Activated CD4-positive, alpha-beta memory T cell treated with anti-CD3 and anti-CD28 coated beads, Interleukin-2, amount 10 ng/mL, durations not matched to agents 7 days and 5 days (primary cell): ENCODE measurements around the gene ABCG1. TPM values are rescaled to one million over a fixed set of nuclear protein-coding genes. Genes with fewer than 3 reads are reported as not detected.
A peak's percentile ranks its signal among the peaks of the same experiment; 100 is the strongest.
"Not testable (repeated sequence)": the region's sequence is repeated elsewhere in the genome, so short reads cannot be mapped to it uniquely, and the experiment has no call there.

Experiments used
- CTCF ChIA-PET: fragments of 350-600 bp; sonication (Branson Sonifier 250); formaldehyde crosslinking; loops from one replicate; lab custom pipeline; 2021; ENCODE audit warnings: antibody characterized with exemption, inconsistent platforms; lab: Charles Lee
- POLR2A ChIA-PET: fragments of 350-600 bp; sonication (Branson Sonifier 250); formaldehyde crosslinking; loops from one replicate; lab custom pipeline; 2021; ENCODE audit warnings: antibody characterized with exemption; lab: Charles Lee
- DNase-seq: peaks from one replicate; pipeline ENCODE4 v3.0.0-alpha.2; 2020
- H3K27ac Mint-ChIP-seq: one replicate; pipeline ENCODE4 v1.8.0; 2021; ENCODE audit warnings: mild to moderate bottlenecking, mixed read lengths
- H3K27me3 Mint-ChIP-seq: one replicate; pipeline ENCODE4 v1.8.0; 2021; ENCODE audit warnings: mixed read lengths
- H3K36me3 Mint-ChIP-seq: one replicate; pipeline ENCODE4 v1.8.0; 2021; ENCODE audit warnings: low read depth, mixed read lengths
- H3K4me1 Mint-ChIP-seq: one replicate; pipeline ENCODE4 v1.8.0; 2021; ENCODE audit warnings: mixed read lengths
- H3K4me3 Mint-ChIP-seq: one replicate; pipeline ENCODE4 v1.8.0; 2021; ENCODE audit warnings: mild to moderate bottlenecking, mixed read lengths
- H3K9me3 Mint-ChIP-seq: one replicate; pipeline ENCODE4 v1.8.0; 2021; ENCODE audit warnings: mixed read lengths
- total RNA-seq, 2 experiments: library from RNA; stranded (reverse); gene quantifications; one replicate each; pipeline ENCODE4 v1.2.3, GENCODE V29; 2021

ABCG1 gene
- total RNA-seq, 2 experiments from 2014 or later = 23.7 to 25.3 TPM

DNA sequence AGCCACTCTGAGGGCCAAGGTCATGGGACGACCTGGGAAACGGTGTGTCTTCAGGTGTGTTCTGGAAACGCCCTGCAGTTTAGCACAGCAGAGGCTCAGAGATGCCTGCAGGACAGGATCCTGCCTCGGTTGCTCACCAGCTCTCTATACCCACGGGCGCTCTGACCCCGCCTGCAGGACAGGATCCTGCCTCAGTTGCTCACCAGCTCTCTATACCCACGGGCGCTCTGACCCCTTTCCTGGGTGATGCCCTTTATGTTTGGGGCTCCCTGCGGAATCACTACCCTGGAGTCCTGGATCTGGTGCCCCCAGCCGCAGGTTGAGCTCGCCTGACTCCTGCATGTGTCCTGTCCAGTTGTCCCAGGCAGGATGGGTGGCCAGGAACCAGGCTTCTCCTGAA, 63.8 kb downstream of the ABCG1 start:
- no peak for DNase-seq
- Mint-ChIP-seq H3K27me3 (no peaks in the 10 kb centered on the region), H3K27ac (no peak overlapping the region), H3K9me3 (no peaks in the 10 kb centered on the region), H3K36me3 (peaks cover 9% of the 10 kb centered on the region), H3K4me1 (no peaks in the 10 kb centered on the region), H3K4me3 (no peak overlapping the region)
- ChIA-PET POLR2A (no interaction called here), CTCF (no interaction called here)

DNA sequence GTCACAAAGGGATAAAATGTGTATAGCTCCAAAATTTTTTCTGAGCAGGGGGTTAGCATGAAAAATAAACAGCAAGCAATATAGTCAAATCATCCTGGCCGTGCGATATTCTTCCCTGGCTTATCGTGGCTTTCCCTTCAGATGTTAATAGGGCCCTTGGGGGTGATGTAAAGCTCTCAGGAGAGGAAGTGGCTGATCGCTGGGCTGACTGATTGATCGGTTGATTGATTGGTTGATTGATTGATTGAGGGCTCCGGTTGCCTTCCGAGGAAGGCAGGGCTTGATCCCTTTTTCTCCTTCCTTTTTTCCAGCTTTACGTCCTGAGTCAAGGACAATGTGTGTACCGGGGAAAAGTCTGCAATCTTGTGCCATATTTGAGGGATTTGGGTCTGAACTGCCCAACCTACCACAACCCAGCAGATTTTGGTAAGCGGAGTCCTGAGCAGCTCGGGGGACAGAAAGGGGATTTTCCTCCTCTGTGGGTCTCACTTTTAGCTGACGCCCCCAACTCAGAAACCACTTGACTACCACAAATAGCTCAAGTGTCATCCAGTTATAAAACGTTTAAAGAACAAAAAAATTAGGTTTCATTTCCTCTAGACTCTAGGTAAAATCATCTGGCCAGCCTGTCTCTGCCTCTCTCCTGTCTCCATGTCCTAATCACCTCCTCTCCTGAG, 66.8 kb downstream of the ABCG1 start:
- Mint-ChIP-seq H3K9me3 (peaks cover 2% of the 10 kb centered on the region), H3K4me3 (no peak overlapping the region), H3K27ac (no peak overlapping the region), H3K27me3 (no peaks in the 10 kb centered on the region), H3K36me3 (peaks cover 21% of the 10 kb centered on the region), H3K4me1 (no peaks in the 10 kb centered on the region)
- CTCF ChIA-PET = interaction anchor here (0.9 to 1.4 kb wide), 5 partner anchors 23 to 157 kb away, joined by 3 to 4 read pairs (median 3); no protein-coding TSS in a partner anchor
- DNase-seq = no peak
- POLR2A ChIA-PET = no interaction called here

- POLR2A ChIA-PET = no interaction called here
- CTCF ChIA-PET = interaction anchor here (1.2 kb wide), 1 partner anchor 146 kb away, joined by 3 read pairs; no protein-coding TSS in a partner anchor
- Mint-ChIP-seq H3K27me3 (no peaks in the 10 kb centered on the region), H3K36me3 (peaks cover 23% of the 10 kb centered on the region), H3K27ac (no peak overlapping the region), H3K4me1 (no peaks in the 10 kb centered on the region), H3K4me3 (no peak overlapping the region), H3K9me3 (peaks cover 2% of the 10 kb centered on the region)
- no peak for DNase-seq
Observed at GRCh38 chr21:42286416-42286815, 67.5 kb downstream of the ABCG1 start.

DNA sequence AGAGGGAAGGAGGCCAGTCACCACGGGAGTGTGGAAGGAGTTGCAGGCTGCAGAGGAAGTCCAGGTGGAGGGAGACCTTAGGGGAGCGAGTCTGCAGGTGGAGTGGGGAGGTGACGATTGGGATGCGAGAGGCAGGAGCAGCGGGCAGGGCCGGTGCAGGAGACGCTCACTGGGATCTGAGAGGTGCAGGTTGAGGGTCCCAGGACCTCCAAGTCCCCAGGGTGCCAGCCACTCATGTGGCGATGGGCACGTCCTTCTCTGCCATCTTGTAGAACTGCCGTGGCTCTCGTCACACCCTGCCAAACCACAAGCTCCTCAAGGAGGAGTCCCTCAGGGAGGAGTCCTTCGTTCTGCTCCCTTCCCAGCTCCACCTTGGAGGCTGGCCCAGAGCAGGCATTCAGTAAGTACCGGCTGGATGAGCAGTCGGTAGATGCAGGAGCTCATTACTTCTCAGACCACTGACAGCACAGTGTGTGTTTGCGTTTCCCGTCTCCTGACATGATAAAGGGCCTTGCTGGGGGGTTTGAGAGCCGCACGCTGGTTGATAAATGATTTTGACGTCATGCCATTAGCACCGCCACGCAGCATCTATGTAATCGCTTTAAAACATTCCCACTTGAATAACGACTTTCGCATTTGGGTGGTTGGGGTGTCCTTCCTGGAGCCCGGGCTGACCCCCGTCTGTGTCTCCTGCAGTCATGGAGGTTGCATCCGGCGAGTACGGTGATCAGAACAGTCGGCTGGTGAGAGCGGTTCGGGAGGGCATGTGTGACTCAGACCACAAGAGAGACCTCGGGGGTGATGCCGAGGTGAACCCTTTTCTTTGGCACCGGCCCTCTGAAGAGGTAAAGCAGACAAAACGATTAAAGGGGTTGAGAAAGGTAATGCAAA, 68.5 kb downstream of the ABCG1 start:
- CTCF ChIA-PET = no interaction called here
- POLR2A ChIA-PET = no interaction called here
- Mint-ChIP-seq H3K4me3 (no peak overlapping the region), H3K27ac (no peak overlapping the region), H3K9me3 (peaks cover 2% of the 10 kb centered on the region), H3K36me3 (peaks cover 23% of the 10 kb centered on the region), H3K27me3 (no peaks in the 10 kb centered on the region), H3K4me1 (no peaks in the 10 kb centered on the region)
- no peak for DNase-seq

DNA sequence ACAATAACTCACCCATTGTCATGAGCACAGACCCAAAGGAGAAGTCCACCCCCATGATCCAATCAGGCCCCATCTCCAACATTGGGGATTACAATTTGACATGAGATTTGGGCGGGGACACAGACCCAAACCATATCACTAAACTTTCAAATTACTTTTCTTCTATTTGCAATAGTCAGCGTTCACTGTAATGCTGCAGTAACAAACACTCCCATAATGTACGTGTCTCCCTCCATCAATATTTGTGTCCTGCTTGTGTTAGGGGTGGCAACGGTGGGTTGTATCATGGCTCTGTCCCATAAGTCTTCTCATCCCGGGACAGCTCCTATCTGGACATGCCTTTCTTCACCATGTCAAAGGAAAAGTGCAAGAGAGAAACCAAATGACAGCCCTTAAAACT, 70.0 kb downstream of the ABCG1 start:
- DNase-seq = no peak
- Mint-ChIP-seq H3K27me3 (no peaks in the 10 kb centered on the region), H3K36me3 (peaks cover 23% of the 10 kb centered on the region), H3K4me3 (no peak overlapping the region), H3K9me3 (peaks cover 2% of the 10 kb centered on the region), H3K27ac (no peak overlapping the region), H3K4me1 (no peaks in the 10 kb centered on the region)
- ChIA-PET POLR2A (no interaction called here), CTCF (no interaction called here)

GRCh38 chr21:42289926-42290325, 71.0 kb downstream of the ABCG1 start:
- ChIA-PET CTCF (interaction anchor here (1.4 kb wide), 1 partner anchor 31 kb away, joined by 7 read pairs; no protein-coding TSS in a partner anchor), POLR2A (no interaction called here)
- peaks cover 2% of the 10 kb centered on the region for H3K9me3 Mint-ChIP-seq
- no peak overlapping the region for H3K4me3 Mint-ChIP-seq
- no peaks in the 10 kb centered on the region for H3K4me1 Mint-ChIP-seq
- H3K27ac Mint-ChIP-seq = no peak overlapping the region
- H3K36me3 Mint-ChIP-seq = peaks cover 26% of the 10 kb centered on the region
- no peak for DNase-seq
- H3K27me3 Mint-ChIP-seq = no peaks in the 10 kb centered on the region

- peaks cover 29% of the 10 kb centered on the region for H3K36me3 Mint-ChIP-seq
- CTCF ChIA-PET = interaction anchor here (1.3 to 1.4 kb wide), 2 partner anchors 32 to 126 kb away, joined by 4 to 7 read pairs; no protein-coding TSS in a partner anchor
- H3K4me1 Mint-ChIP-seq = no peaks in the 10 kb centered on the region
- no peak for DNase-seq
- no peaks in the 10 kb centered on the region for H3K27me3 Mint-ChIP-seq
- H3K4me3 Mint-ChIP-seq = no peak overlapping the region
- H3K27ac Mint-ChIP-seq = peak overlapping the region; percentile 28
- H3K9me3 Mint-ChIP-seq = peaks cover 2% of the 10 kb centered on the region
- POLR2A ChIA-PET = no interaction called here
Observed at GRCh38 chr21:42290505-42290904, 71.6 kb downstream of the ABCG1 start.

GRCh38 chr21:42291003-42291750, 72.2 kb downstream of the ABCG1 start:
- ChIA-PET CTCF (interaction anchor here (1.3 to 1.4 kb wide), 2 partner anchors 33 to 127 kb away, joined by 4 to 7 read pairs; no protein-coding TSS in a partner anchor), POLR2A (no interaction called here)
- H3K4me3 Mint-ChIP-seq = no peak overlapping the region
- no peak overlapping the region for H3K27ac Mint-ChIP-seq
- H3K36me3 Mint-ChIP-seq = peaks cover 36% of the 10 kb centered on the region
- no peak for DNase-seq
- H3K9me3 Mint-ChIP-seq = peaks cover 2% of the 10 kb centered on the region
- H3K27me3 Mint-ChIP-seq = no peaks in the 10 kb centered on the region
- H3K4me1 Mint-ChIP-seq = no peaks in the 10 kb centered on the region

DNA sequence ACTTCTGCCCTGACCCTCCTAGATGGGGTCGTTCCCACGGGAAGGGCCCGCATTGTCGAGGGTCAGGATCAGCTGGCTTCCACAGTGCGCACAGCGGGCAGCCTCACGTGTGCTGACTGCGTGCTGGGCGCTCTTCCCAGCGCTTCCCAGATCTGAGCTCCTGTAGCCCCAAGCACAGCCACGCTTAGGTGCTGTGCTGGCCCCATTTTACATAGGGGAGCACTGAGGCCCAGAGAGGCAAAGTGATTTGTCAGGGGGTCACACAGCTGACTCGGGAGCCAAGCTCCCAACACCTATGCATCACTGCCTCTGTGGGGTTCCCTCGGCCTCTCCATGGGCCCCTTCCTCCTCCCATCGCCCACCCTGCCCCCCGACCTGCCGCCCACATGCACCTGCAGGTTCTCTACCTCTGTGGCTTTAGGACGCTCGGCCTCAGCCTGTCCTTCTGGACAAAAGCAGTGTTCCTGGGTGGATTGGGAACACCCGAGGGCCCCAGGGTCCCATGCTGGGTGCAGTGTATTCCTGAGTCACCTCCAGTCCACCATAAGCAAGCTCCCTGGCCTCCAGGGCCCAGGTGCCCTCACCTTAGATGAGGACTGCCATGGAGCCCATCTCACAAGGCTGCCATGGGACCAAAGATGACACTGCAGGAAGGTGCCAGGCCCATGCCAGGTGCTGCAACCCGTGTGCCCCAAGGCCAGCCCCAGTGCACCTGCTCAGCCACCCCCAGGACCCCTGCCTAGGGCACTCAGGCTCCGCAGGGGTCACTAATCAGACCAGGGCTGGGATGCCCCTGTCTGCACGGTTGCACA, 73.0 kb downstream of the ABCG1 start:
- Mint-ChIP-seq H3K36me3 (peaks cover 30% of the 10 kb centered on the region), H3K27me3 (no peaks in the 10 kb centered on the region), H3K4me1 (no peaks in the 10 kb centered on the region), H3K27ac (no peak overlapping the region), H3K4me3 (no peak overlapping the region), H3K9me3 (peaks cover 2% of the 10 kb centered on the region)
- no peak for DNase-seq
- POLR2A ChIA-PET = interaction anchor here (0.6 kb wide), 1 partner anchor 131 kb away, joined by 3 read pairs; no protein-coding TSS in a partner anchor
- CTCF ChIA-PET = interaction anchor here (1.3 kb wide), 1 partner anchor 128 kb away, joined by 4 read pairs; no protein-coding TSS in a partner anchor

DNA sequence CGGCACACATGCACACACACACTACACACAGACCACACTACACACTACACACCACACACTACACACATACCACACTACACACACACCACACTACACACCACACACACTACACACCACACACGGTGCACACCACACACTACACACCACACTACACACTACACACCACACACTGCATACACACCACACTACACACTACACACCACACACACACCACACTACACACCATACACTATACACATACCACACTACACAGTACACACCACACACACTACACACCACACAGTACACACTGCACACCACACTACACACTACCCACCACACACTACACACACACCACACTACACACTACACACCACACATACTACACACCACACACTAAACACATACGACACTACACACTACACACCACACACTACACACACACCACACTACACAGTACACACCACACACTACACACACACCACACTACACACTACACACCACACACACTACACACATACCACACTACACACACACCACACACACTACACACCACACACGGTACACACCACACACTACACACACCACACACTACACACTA, 73.7 kb downstream of the ABCG1 start:
- H3K4me1 Mint-ChIP-seq, H3K27ac Mint-ChIP-seq, POLR2A ChIA-PET, H3K4me3 Mint-ChIP-seq, CTCF ChIA-PET, H3K9me3 Mint-ChIP-seq, H3K27me3 Mint-ChIP-seq, DNase-seq: not testable (repeated sequence)
- H3K36me3 Mint-ChIP-seq = peaks cover 29% of the 10 kb centered on the region

GRCh38 chr21:42293649-42294272, 74.8 kb downstream of the ABCG1 start:
- H3K27me3 Mint-ChIP-seq = no peaks in the 10 kb centered on the region
- H3K27ac Mint-ChIP-seq = no peak overlapping the region
- POLR2A ChIA-PET = no interaction called here
- H3K4me1 Mint-ChIP-seq = peaks cover 6% of the 10 kb centered on the region
- peaks cover 22% of the 10 kb centered on the region for H3K36me3 Mint-ChIP-seq
- H3K4me3 Mint-ChIP-seq = no peak overlapping the region
- CTCF ChIA-PET = no interaction called here
- H3K9me3 Mint-ChIP-seq = peaks cover 1% of the 10 kb centered on the region
- DNase-seq = no peak
